GM10847 (cell line): Measurements from ENCODE around the gene VSIG8.

Source experiments
- POLR2A ChIP-seq: IDR thresholded peaks from 2 replicates; pipeline ENCODE4 v1.6.1; 2011; ENCODE audit not compliant: insufficient read length; ENCODE audit errors: extremely low read depth

VSIG8 gene

DNA sequence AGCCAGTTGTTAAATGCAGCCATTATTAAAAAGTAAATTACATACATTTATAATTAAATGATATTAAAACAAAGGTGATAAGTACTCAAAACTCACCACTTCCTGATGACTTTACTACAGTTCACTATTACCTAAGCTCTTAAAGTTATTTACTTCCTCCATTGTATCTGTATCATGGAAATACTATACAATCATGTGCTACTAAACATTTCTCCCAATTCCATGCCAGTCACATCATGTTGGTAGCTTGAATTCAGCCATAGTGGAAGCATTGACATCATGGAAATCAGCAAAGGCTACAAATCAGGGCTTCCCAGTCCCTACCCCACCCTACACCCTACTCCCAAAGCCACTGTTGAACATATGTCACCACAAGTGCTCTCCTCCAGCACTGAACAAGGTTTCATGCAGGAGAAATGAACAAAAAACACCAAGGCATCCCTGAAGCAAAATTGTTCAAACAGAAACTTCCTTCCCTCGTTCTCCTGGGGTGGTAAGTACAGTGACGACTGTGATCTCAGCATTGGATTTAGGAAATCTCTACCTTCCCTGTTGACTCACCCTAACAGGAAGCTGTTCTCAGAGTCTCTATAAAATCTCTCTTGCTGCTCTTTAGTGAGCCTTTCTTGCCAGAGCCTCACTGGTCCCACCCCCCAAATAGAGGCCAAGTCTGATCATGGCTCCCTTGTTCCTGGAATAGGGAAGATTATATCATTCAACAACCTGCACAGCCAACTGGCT lies 12.7 kb downstream of the VSIG8 start:
- no peak for TF ChIP-seq POLR2A

DNA sequence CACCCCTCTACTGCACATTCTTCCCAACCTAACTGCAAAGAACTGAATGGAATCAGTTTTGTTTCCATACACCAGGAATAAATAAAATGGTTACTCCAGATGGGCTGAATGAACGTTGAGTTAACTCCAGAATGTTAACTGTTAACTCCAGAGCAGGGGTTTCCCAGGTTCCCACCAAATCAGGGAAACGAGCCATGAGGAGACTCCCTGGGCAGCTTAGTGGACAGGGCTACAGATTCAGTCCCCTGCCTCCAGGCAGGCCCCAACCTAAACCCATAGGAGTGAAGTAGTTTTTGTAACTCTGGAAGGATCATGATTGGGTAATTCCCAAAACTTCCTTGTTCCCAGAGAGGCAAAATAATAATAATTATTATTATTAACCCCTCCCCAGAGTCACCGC lies 14.1 kb downstream of the VSIG8 start:
- TF ChIP-seq POLR2A = no peak

DNA sequence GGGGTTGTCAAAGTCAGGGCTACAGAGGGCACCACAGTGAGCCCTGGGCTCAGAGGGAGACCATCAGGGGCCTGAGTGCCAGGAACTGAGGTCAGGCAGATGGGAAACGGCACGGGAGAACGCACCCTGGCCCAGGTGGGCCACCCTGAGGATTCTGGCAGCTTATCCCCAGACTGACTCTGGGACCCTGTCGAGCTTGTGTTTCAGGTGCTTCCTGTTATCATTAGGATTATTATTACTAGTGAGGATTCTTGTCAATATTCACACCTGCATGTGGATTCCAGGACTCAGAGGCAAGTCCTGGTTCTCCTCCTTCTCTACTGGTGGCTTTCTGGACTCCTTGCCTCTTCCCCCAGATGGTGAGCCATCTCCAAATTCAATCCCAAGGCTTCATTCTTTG lies 15.2 kb downstream of the VSIG8 start:
- no peak for TF ChIP-seq POLR2A

GRCh38 chr1:159845751-159846629 lies 16.5 kb downstream of the VSIG8 start:
- no peak for TF ChIP-seq POLR2A

DNA sequence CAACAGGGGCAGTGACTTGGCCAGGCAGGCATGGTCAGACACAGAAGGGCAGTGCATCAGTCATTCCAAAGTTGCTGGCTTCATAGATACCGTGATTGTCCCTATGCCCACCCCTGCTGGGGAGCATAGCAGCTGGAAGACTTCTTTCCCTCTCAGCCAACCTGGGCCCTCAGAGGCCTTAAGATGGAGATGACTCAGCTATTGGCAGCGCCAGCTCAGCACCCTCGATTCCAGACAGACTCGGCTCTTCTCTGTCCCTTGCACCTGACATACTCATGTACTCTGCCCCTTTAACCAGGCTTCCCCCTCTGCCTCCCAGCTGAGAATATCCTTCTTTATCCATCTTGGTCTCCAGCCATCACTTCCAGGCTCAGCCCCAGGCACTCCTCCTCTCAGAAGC lies 19.0 kb downstream of the VSIG8 start:
- TF ChIP-seq POLR2A = no peak

GRCh38 chr1:159841749-159842148 lies 20.7 kb downstream of the VSIG8 start:
- TF ChIP-seq POLR2A = no peak

- TF ChIP-seq POLR2A = no peak
These were observed 23.2 kb downstream of the VSIG8 start for GRCh38 chr1:159839116-159839849.

- TF ChIP-seq POLR2A = no peak
These were observed 23.7 kb downstream of the VSIG8 start for GRCh38 chr1:159838715-159839114.

DNA sequence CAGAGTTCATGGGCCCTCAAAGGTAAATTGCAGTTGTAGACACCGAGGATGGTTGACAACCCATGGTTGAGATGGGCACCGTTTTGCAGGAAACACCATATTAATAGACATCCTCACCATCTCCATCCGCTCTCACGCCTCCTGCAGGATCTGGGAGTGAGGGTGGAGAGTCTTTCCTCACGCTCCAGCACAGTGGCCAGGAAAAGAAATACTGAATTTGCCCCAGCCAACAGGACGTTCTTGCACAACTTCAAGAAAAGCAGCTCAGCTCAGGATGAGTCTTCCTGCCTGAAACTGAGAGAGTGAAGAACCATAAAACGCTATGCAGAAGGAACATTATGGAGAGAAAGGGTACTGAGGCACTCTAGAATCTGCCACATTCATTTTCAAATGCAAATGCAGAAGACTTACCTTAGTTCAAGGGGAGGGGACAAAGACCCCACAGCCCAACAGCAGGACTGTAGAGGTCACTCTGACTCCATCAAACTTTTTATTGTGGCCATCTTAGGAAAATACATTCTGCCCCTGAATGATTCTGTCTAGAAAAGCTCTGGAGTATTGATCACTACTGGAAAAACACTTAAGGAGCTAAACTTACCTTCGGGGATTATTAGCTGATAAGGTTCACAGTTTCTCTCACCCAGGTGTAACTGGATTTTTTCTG lies 26.5 kb downstream of the VSIG8 start:
- no peak for TF ChIP-seq POLR2A

- TF ChIP-seq POLR2A = no peak
These were observed 27.1 kb downstream of the VSIG8 start for GRCh38 chr1:159835356-159835755.

GRCh38 chr1:159832309-159832708 lies 30.1 kb downstream of the VSIG8 start:
- TF ChIP-seq POLR2A = no peak

GRCh38 chr1:159831412-159832141 lies 30.9 kb downstream of the VSIG8 start:
- TF ChIP-seq POLR2A = no peak

DNA sequence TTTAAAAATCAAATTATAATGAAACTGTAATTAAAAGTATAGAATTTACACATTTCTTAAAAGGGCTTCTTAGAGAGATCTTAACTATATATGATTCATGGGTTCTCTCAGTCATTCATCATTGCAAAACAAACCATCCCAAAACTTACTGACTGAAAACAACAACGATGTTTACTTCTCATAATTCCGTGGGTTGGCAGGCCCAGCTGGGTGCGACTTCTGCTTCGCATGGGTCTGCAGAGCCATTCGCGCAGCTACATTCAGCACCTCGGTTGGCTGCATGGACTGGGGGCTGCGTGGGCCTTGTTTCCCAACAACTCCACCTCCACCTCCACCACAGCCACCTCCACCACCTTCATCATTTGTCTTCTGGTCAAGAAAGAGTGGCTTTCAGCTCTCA lies 31.7 kb downstream of the VSIG8 start:
- no peak for TF ChIP-seq POLR2A

- TF ChIP-seq POLR2A = no peak
These were observed 32.5 kb downstream of the VSIG8 start for GRCh38 chr1:159829822-159830465.
